Ovary (tissue), 9 donors: Measurements from ENCODE around the gene RNF208. TPM values are rescaled to one million over a fixed set of nuclear protein-coding genes. Genes with fewer than 3 reads are reported as not detected.
A peak's percentile ranks its signal among the peaks of the same experiment; 100 is the strongest.
"Not testable (repeated sequence)": the region's sequence is repeated elsewhere in the genome, so short reads cannot be mapped to it uniquely, and the experiment has no call there.

Source experiments
- DNase-seq, 5 donors: peaks; one replicate each; pipeline ENCODE4 v3.0.0-alpha.2; 2019 to 2020
- H3K27ac ChIP-seq, 2 donors: fragments of 200-600 bp; one replicate each; pipeline versions ENCODE4 v1.5.1 to v1.8.0; 2019 to 2022
- H3K27me3 ChIP-seq: fragments of 200-600 bp; one replicate; pipeline ENCODE4 v1.8.0; 2022
- H3K36me3 ChIP-seq: fragments of 200-600 bp; sonication (generic); one replicate; pipeline ENCODE4 v1.5.1; 2019
- H3K4me1 ChIP-seq: one replicate; pipeline ENCODE4 v1.8.1; 2013; ENCODE audit warnings: mild to moderate bottlenecking, moderate library complexity; ENCODE audit not compliant: insufficient read depth
- H3K4me3 ChIP-seq: fragments of 200-600 bp; sonication (generic); one replicate; pipeline ENCODE4 v1.5.1; 2017
- H3K9me3 ChIP-seq, 2 donors: fragments of 200-600 bp in 1 of 2; sonication (generic) in 1 of 2; one replicate each; pipeline versions ENCODE4 v1.5.1 to v1.8.1; 2013 to 2019; ENCODE audit warnings: mild to moderate bottlenecking in 1 of 2, moderate library complexity in 1 of 2
- EP300 ChIP-seq: sonication (generic); formaldehyde crosslinking; IDR thresholded peaks from one replicate; pipeline ENCODE4 v1.6.1; 2017; ENCODE audit warnings: antibody characterized with exemption
- POLR2A ChIP-seq: fragments of 450-650 bp; IDR thresholded peaks from one replicate; pipeline ENCODE4 v1.6.1; 2017; ENCODE audit warnings: antibody characterized with exemption, mild to moderate bottlenecking, moderate library complexity
- WGBS, 3 donors: extraction: QIAGEN DNeasy Blood & Tissue Kit in 1 of 3; methylation state at CpG; one replicate each; pipeline versions ENCODE4 v1.1.5 to v1.1.7; 2013 to 2017; 5-methylcytosine and 5-hydroxymethylcytosine counted together
- intact Hi-C, 4 donors: fragments of 100-400 bp; cut with DNase I; formaldehyde crosslinking; loops; one replicate each; pipeline versions ENCODE4 v1.11.0 to v1.15.1; 2022 to 2023
- polyA plus RNA-seq, 2 donors: library from polyadenylated mRNA; stranded (reverse); fragments of 200-250 nt in 1 of 2; fragments of 350-450 nt in 1 of 2; fragmentation: Illumina TruSeq in 1 of 2; extraction: RNeasy Lipid Tissue Mini Kit (QIAGEN cat#74804) in 1 of 2; gene quantifications; one replicate each; pipeline ENCODE4 v1.2.3, GENCODE V29; 2013 to 2014
- total RNA-seq, 7 donors: library from RNA; depleted of rRNA in 2 of 7; stranded (reverse); fragments of >200 nt in 2 of 7; fragmentation: NEBNext Ultra II Directional in 3 of 7; extraction: Animal tissue kit (Norgen Biotek cat#: 25700) in 3 of 7; gene quantifications; one replicate each; pipeline versions ENCODE4 v1.1.0 to v1.2.4, GENCODE V29; 2016 to 2023
- TF ChIP-seq, protein P1 (sequence below), 3 donors: fragments of 450-650 bp in 2 of 3; fragments of 200-600 bp in 1 of 3; IDR thresholded peaks; one replicate each; pipeline versions ENCODE4 v1.5.1 to v1.8.0; 2016 to 2022; ENCODE audit warnings: antibody characterized with exemption in 3 of 3, mild to moderate bottlenecking in 1 of 3
- donor health status: DM: no; HTN: no; CAD: no; lungs with moderate emphysema.
- donor health status: DM: no; HTN: no; CAD: no.
- donor health status: Bipolar disorder and iron deficiency.
- donor health status: DM: yes; HTN: yes; CAD: no.
- donor health status: DM: no; HTN: no; CAD: no.
- donor health status: DM: yes; HTN: yes; CAD: no.

The RNF208 gene
- total and polyA plus RNA-seq, 9 donors: 0.92 to 6.5 (median 3.1) TPM; not detected in 2

DNA sequence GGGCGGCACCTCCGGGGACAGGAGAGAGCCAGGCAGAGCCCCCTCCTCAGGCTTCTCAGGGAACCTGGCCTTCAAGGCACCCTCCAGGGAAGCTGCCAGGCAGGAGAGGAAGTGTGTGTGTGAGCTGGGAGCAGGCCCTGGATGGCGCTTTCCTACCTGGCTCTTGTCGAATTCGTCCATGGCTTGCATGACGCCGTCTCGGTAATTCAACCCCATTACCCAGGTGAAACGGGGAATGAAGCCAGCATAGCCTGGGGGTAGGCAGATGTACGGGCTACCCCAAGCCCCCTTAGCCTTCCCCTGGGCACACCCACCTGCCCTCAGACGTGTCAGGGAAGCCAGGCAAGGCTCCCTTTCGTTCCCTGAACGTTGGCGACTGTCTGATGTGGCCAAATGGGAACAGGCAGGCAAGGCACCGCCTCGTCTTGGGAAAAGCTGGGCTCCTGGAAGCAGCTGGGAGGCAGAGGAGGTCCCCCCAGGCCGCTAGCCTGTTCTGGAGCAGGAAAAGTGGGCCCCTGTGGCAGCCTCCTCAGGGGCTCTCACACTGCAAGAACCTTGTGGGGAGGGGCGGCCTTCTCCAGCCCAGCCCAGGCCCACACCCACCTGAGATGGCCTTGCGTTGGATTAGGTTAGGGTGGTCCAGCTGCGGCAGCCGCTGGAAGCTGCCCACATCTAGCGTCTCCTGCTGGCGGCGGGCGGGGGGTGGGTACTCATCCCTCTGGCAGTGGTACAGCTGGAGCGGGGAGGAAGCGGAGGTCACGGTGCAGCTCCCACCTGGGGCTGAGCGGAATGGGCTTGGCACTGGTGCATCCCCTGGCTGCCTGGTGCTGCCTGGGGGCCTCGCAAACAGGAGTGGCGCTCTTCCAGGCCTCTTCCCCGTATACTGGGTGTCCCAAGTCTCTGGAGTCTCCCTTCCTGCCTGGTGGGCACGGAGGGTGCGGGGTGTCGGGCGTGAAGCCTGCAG is 22.7 kb upstream of the RNF208 start:
- H3K36me3 ChIP-seq: no peaks in the 10 kb centered on the region
- intact Hi-C loops: no loop called here
- no peak overlapping the region for H3K27ac ChIP-seq
- peaks cover 4% of the 10 kb centered on the region for H3K4me1 ChIP-seq
- H3K4me3 ChIP-seq: no peak overlapping the region
- 39 to 49% (median 46%) methylated on average over 30 to 36 of the region's 36 CpGs for WGBS, 3 donors
- H3K9me3 ChIP-seq: no peaks in the 10 kb centered on the region
- H3K27me3 ChIP-seq: no peaks in the 10 kb centered on the region
- DNase-seq: no peak
- no peak for TF ChIP-seq EP300
- TF ChIP-seq POLR2A: no peak
- TF ChIP-seq, protein P1, sequence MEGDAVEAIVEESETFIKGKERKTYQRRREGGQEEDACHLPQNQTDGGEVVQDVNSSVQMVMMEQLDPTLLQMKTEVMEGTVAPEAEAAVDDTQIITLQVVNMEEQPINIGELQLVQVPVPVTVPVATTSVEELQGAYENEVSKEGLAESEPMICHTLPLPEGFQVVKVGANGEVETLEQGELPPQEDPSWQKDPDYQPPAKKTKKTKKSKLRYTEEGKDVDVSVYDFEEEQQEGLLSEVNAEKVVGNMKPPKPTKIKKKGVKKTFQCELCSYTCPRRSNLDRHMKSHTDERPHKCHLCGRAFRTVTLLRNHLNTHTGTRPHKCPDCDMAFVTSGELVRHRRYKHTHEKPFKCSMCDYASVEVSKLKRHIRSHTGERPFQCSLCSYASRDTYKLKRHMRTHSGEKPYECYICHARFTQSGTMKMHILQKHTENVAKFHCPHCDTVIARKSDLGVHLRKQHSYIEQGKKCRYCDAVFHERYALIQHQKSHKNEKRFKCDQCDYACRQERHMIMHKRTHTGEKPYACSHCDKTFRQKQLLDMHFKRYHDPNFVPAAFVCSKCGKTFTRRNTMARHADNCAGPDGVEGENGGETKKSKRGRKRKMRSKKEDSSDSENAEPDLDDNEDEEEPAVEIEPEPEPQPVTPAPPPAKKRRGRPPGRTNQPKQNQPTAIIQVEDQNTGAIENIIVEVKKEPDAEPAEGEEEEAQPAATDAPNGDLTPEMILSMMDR (IDR thresholded peaks at IDR 0.05): no peak

DNA sequence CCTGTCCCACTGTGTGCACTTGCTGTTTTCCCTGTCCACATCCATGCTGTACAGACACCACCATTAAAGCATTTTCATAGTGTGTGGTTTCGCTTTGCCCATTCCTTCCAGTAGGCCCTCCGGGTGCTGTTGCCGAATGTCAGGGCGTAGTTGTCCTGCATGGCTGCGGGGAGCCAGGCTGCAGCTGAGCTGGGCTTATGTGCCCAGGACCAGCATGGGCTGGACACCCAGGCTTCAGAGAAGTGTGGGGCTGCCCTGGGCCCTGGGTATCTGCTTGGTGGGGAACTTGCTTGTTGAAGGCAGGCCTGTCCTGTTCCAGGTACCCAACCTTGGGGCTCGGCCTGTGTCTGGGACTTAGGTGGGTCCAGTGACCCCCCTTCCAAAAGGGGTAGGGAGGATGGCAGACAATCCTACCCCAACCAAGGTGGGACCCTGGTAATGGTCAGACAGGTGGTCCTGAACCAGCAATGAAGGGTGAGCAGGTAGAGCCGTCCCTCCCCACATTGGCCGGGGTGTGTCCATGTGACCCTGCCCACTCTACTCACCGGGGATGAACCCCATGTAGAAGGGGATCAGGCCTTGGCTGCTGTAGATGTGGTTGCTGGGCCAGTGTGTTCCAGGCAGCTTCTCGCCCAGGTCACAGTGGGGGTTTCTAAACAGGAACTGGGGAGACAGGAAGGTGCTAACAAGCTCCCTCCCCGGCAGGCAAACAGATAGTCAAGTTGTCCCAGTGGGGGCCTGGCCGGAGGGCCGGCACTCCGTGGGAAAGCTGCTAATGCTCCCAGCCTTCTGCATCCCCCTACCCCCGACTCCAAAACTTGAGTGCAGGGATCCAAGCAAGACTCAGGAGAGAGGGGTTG is 21.8 kb upstream of the RNF208 start:
- no peak overlapping the region for H3K27ac ChIP-seq
- no peak overlapping the region for H3K4me3 ChIP-seq
- WGBS, 3 donors: 61 to 69% (median 61%) methylated on average over 15 of the region's 15 CpGs
- H3K36me3 ChIP-seq: no peaks in the 10 kb centered on the region
- TF ChIP-seq, protein P1 (IDR thresholded peaks at IDR 0.05): no peak
- TF ChIP-seq EP300 (no peak), POLR2A (no peak)
- intact Hi-C loops: no loop called here
- H3K4me1 ChIP-seq: peaks cover 4% of the 10 kb centered on the region
- no peaks in the 10 kb centered on the region for H3K27me3 ChIP-seq
- H3K9me3 ChIP-seq: no peaks in the 10 kb centered on the region
- DNase-seq: no peak

DNA sequence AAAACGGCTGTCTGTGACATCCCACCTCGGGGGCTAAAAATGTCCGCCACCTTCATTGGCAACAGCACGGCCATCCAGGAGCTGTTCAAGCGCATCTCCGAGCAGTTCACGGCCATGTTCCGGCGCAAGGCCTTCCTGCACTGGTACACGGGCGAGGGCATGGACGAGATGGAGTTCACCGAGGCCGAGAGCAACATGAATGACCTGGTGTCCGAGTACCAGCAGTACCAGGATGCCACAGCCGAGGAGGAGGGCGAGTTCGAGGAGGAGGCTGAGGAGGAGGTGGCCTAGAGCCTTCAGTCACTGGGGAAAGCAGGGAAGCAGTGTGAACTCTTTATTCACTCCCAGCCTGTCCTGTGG is 21.2 kb upstream of the RNF208 start:
- intact Hi-C loops, H3K4me1 ChIP-seq, H3K9me3 ChIP-seq, H3K4me3 ChIP-seq, H3K27ac ChIP-seq, H3K36me3 ChIP-seq, H3K27me3 ChIP-seq, DNase-seq: not testable (repeated sequence)
- WGBS, 3 donors: 89 to 94% (median 90%) methylated on average over 18 of the region's 18 CpGs

DNA sequence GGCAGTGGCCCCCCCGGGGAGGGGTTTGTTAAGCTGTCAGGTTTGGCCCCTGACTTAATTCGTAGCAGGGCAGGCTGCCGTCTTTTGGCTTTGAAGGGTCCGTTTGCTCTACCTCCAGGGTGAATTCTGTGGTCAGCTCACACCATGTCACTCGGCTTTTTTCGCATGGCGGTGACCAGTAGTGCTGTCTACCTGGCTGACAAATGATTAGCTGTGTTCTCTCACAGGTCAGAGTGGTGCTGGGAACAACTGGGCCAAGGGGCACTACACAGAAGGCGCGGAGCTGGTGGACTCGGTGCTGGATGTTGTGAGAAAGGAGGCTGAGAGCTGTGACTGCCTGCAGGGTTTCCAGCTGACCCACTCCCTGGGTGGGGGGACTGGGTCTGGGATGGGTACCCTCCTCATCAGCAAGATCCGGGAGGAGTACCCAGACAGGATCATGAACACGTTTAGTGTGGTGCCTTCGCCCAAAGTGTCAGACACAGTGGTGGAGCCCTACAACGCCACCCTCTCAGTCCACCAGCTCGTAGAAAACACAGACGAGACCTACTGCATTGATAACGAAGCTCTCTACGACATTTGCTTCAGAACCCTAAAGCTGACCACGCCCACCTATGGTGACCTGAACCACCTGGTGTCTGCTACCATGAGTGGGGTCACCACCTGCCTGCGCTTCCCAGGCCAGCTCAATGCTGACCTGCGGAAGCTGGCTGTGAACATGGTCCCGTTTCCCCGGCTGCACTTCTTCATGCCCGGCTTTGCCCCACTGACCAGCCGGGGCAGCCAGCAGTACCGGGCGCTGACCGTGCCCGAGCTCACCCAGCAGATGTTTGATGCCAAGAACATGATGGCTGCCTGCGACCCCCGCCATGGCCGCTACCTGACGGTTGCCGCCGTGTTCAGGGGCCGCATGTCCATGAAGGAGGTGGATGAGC is 20.5 kb upstream of the RNF208 start:
- no peaks in the 10 kb centered on the region for H3K9me3 ChIP-seq
- no peak for DNase-seq
- TF ChIP-seq EP300 (no peak), POLR2A (no peak)
- TF ChIP-seq, protein P1 (IDR thresholded peaks at IDR 0.05): no peak
- no peaks in the 10 kb centered on the region for H3K36me3 ChIP-seq
- 73 to 79% (median 76%) methylated on average over 36 of the region's 36 CpGs for WGBS, 3 donors
- peaks cover 4% of the 10 kb centered on the region for H3K4me1 ChIP-seq
- peak overlapping the region; percentile 64 for H3K4me3 ChIP-seq
- no peaks in the 10 kb centered on the region for H3K27me3 ChIP-seq
- intact Hi-C loops: no loop called here
- peak overlapping the region in 1 of 2 donors; percentile 79 for H3K27ac ChIP-seq
